GM18951 (cell line): ENCODE measurements around the gene ATP6V0C.
A peak's percentile ranks its signal among the peaks of the same experiment; 100 is the strongest.

Experiments
- POLR2A ChIP-seq: IDR thresholded peaks from 4 replicates; pipeline ENCODE4 v1.6.1; 2011; ENCODE audit warnings: mild to moderate bottlenecking; ENCODE audit not compliant: insufficient read length, insufficient read depth; ENCODE audit errors: extremely low read depth
- in situ Hi-C: fragments of 300-500 bp; cut with MboI; formaldehyde crosslinking; loops from one replicate; pipeline ENCODE4 v1.12.0; 2022; ENCODE audit warnings: low sequenced_read_pairs, mixed read lengths, inconsistent platforms; ENCODE audit not compliant: unreplicated experiment

ATP6V0C gene

DNA sequence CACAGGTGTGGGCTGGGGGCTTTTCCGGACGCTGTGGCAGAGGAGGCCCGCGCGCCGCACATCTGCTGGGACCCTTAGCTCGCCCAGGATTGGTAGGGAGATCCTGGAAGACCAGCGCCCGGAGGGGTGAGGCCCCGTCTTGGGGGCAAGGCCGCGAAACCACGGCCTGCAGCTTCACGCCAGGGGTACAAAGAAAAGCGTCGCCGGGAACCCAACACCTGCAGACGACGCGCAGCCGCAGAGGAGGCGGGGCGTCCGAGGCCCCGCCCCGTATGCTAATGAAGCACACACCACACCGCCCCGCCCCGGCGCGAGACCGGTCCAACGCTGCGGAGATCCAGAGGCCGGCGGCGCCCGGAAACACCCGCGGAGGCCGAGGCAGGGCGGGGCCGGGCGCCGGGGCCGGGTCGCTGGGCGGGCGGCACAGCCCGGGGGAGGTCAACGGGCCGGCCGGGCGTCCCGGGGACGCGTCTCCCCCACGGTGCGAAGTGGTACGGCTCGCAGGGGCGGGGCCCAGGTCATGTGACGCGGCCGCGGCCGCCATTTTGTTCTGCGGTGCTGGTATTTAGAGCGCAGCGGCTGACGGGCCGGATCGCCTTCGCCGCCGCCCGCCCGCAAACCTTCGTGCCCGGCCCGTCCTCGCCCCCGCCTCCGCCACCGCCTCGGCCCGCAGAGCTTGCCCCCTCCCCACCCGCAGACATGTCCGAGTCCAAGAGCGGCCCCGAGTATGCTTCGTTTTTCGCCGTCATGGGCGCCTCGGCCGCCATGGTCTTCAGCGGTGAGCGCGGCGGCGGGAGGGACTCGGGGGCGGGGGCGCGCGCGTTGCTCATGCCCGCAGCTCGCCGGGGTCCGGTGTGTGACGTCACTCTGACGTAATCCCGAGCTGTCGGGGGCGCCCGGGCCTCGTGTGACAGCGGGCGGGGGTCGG lies at the start of gene ATP6V0C:
ATP6V0C (plus strand) TSS at position 548 of the 928 bp plus-strand sequence; CDS start at position 700, 152 bp downstream.
- in situ Hi-C loops: no loop called here

DNA sequence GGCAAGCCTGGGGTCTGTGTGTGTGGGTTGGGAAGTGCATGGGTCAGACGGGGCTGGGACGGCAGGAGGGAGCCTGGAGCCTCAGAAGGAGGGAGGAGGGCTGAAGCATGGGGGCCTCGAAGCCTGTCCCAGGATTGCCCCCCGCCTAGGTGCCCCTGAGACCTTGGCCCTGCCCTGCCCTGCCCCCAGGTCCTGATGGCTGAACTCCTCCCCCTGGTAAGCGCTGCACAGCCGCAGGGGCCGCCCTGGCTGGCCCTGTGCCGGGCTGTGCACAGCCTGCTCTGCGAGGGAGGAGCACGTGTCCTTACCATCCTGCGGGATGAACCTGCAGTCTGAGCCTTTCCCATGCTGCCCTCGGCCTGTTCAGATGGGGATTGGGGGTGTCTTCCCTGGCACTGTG lies 49.4 kb upstream of the ATP6V0C start:
- in situ Hi-C loops: no loop called here

More for the DNA sequence above, at the start of gene ATP6V0C:
- peak; percentile 95 for TF ChIP-seq POLR2A

GRCh38 chr16:2465653-2466415 lies 47.9 kb upstream of the ATP6V0C start:
- in situ Hi-C loops: no loop called here
- TF ChIP-seq POLR2A: no peak

More for the DNA sequence above, 49.4 kb upstream of the ATP6V0C start:
- no peak for TF ChIP-seq POLR2A

DNA sequence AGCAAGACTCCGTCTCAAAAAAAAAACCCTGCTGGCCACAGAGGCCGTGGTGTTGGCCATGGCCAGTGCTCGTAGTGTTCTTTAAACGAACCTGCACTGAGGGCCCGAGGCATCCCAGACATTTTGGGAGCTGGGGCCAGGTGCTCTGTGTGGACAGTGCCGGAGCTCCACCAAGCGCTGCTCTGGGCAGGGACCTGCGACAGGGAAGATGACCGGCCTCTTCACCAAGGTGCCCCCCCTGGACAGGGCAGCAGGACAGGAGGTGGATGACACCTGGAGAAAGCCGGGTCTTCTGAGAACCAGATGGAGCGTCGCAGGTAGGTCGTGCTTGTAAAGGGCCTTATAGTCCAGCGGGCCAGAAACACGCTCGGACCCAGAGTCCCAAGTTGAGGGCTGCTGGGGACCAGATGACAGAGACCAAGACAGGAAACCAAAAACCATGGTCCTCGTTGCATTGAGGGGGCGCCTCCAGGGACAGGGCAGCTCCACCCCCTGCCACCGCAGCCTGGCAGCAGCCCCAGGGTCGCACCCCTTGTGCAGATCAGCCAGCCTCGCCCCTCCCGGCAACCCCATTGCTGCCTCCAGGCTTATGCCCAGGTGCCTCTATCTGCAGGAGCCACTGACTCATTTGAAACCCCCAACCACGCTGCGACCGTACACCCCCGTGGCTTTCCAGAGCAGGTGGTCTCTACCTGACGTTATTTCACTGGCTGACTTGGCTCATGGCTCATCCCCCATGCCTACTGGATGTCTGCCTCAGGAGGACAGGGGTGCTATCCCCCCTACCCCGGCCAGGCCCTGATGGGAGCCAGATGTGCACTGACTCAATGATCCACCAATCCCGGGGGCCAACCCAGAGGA lies 46.9 kb upstream of the ATP6V0C start:
- in situ Hi-C loops: no loop called here
- TF ChIP-seq POLR2A: no peak

- in situ Hi-C loops: no loop called here
- peak; percentile 56 for TF ChIP-seq POLR2A
Measured at GRCh38 chr16:2467528-2468232, 46.1 kb upstream of the ATP6V0C start.

- in situ Hi-C loops: no loop called here
- peak; percentile 35 for TF ChIP-seq POLR2A
Measured at GRCh38 chr16:2468233-2468724, 45.5 kb upstream of the ATP6V0C start.

DNA sequence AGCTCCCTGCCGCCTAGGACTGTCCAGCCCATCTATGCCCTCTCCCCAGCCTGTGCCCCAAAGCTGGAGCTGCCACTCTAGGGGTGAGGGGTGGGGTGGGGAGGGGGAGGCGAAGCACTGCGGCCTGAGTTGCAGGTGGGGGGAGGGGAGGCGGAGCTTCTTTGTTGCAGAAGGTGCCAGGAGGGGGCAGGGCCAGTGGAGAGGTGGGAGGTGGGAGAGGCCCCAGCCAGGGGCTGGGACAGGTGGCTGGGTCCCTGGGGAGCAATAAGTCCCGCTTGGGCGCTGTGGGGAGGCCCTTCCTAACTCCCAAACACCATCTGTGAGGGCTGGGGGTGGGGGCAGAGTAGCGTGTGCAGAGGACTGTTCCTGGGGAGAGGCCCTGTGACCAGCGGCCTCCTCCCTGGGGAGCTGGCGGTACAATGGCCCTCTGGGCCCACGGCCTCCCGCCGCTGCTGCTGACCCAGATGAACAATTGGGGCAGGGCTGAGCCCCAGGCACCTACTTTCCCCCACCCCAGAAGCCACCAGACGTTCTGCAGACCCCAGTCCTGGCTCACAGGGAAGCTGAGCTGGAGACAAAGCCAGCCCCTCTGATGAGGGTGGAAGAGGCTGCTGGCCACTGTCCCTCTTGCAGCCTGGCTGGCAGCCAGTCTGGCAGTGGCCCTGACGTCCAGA lies 44.9 kb upstream of the ATP6V0C start:
- peak; percentile 21 for TF ChIP-seq POLR2A
- in situ Hi-C loops: no loop called here

DNA sequence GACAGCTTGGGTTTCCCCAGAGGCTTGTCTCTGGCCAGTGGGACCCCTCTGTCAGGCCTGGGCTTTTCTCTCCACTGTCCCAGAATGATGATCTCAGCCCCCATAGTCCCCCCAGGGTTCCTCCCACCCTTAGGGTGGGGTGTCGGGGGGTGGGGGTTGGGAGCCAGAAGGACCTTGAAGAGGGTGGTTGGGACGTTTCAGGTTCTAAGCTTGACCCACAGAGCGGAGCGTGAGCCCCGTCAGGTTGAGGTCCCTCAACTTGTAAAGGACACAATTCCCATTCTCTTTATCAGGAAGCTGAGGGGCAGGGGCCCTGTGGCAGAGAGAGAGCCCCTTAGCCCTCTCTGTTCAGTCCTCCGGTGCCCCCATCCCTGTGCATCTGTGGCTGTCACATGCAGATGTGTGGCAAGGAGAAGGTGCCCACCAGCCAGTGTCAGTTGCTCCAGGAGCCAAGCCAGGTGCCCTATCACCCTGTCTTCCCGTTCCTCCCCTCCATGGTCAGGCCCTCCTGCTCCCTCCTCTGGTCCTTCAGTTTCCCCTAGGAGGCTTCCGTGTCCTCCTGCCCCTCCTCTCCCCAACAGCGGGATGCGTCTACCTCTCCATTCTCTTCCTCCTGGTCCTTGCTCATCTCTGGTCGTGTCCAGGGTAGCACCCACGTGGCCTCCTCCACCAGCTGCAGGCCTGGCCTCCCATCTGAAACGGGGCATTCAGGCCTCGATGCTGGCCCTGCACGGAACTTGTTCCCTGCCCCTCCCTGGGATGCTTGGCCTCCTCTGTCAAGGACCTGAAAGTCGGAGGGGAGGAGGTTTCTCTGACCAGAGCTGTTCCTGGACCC lies 44.1 kb upstream of the ATP6V0C start:
- in situ Hi-C loops: no loop called here
- no peak for TF ChIP-seq POLR2A

DNA sequence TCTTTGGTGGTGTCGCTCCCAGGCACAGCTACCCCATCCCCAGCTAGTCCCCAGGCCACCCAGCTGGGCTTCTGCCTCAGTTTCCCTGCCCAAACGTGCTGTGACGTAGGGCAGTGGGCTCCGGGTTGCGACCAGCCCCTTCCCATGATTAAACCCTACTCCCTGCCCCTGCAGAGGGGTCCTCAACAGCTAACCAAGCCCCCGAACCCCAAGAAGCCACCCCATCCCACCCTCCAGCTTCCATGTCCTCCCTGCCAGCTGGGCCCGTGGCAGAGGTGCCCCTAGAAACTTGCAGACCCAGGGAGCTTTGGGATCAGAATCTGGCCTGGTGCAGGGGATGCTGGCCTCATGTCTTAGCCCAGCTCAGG lies 43.5 kb upstream of the ATP6V0C start:
- no peak for TF ChIP-seq POLR2A
- in situ Hi-C loops: no loop called here

- no peak for TF ChIP-seq POLR2A
- in situ Hi-C loops: no loop called here
Measured at GRCh38 chr16:2470603-2471015, 43.1 kb upstream of the ATP6V0C start.
